IPS-15b (cell line): ENCODE results near the gene VAMP2.
A peak's percentile ranks its signal among the peaks of the same experiment; 100 is the strongest.

Experiments
- H3K27me3 ChIP-seq: one replicate; pipeline ENCODE4 v1.6.1; 2013; ENCODE audit warnings: low read length; ENCODE audit not compliant: control insufficient read depth, insufficient read depth
- H3K36me3 ChIP-seq: one replicate; pipeline ENCODE4 v1.6.1; 2013; ENCODE audit warnings: low read length; ENCODE audit not compliant: control insufficient read depth, insufficient read depth
- H3K4me1 ChIP-seq: one replicate; pipeline ENCODE4 v1.6.1; 2013; ENCODE audit warnings: mild to moderate bottlenecking, low read length; ENCODE audit not compliant: control insufficient read depth, insufficient read depth
- H3K4me3 ChIP-seq: one replicate; pipeline ENCODE4 v1.5.1; 2013; ENCODE audit warnings: low read depth, low read length
- H3K9ac ChIP-seq: one replicate; pipeline ENCODE4 v1.6.1; 2013; ENCODE audit warnings: low read depth, mild to moderate bottlenecking, low read length
- H3K9me3 ChIP-seq: one replicate; pipeline ENCODE4 v1.6.1; 2013; ENCODE audit warnings: mild to moderate bottlenecking, low read length; ENCODE audit not compliant: control insufficient read depth, insufficient read depth

VAMP2 gene

GRCh38 chr17:8188263-8188839 is 25.6 kb upstream of the VAMP2 start:
- Histone ChIP-seq H3K4me3 (peak overlapping the region; percentile 76), H3K9ac (no peak overlapping the region), H3K9me3 (no peaks in the 10 kb centered on the region), H3K4me1 (peaks cover 14% of the 10 kb centered on the region), H3K27me3 (peaks cover 19% of the 10 kb centered on the region), H3K36me3 (peaks cover 3% of the 10 kb centered on the region)

GRCh38 chr17:8187517-8188262 is 24.9 kb upstream of the VAMP2 start:
- peaks cover 14% of the 10 kb centered on the region for H3K4me1 ChIP-seq
- peaks cover 19% of the 10 kb centered on the region for H3K27me3 ChIP-seq
- H3K9ac ChIP-seq: peak overlapping the region; percentile 8
- H3K36me3 ChIP-seq: peaks cover 3% of the 10 kb centered on the region
- H3K4me3 ChIP-seq: peak overlapping the region; percentile 76
- no peaks in the 10 kb centered on the region for H3K9me3 ChIP-seq

GRCh38 chr17:8186787-8187516 is 24.2 kb upstream of the VAMP2 start:
- peaks cover 19% of the 10 kb centered on the region for H3K27me3 ChIP-seq
- peaks cover 3% of the 10 kb centered on the region for H3K36me3 ChIP-seq
- no peaks in the 10 kb centered on the region for H3K9me3 ChIP-seq
- peaks cover 13% of the 10 kb centered on the region for H3K4me1 ChIP-seq
- peak overlapping the region; percentile 76 for H3K4me3 ChIP-seq
- peak overlapping the region; percentile 93 for H3K9ac ChIP-seq

- H3K4me3 ChIP-seq: peak overlapping the region; percentile 76
- H3K36me3 ChIP-seq: peaks cover 3% of the 10 kb centered on the region
- H3K9me3 ChIP-seq: no peaks in the 10 kb centered on the region
- peaks cover 19% of the 10 kb centered on the region for H3K27me3 ChIP-seq
- H3K9ac ChIP-seq: peak overlapping the region; percentile 93
- peaks cover 9% of the 10 kb centered on the region for H3K4me1 ChIP-seq
Observed at GRCh38 chr17:8186446-8186786, 23.7 kb upstream of the VAMP2 start.

GRCh38 chr17:8185582-8186445 is 23.1 kb upstream of the VAMP2 start:
- Histone ChIP-seq H3K9ac (peak overlapping the region; percentile 93), H3K9me3 (no peaks in the 10 kb centered on the region), H3K4me1 (peaks cover 7% of the 10 kb centered on the region), H3K36me3 (peaks cover 3% of the 10 kb centered on the region), H3K4me3 (peak overlapping the region; percentile 76), H3K27me3 (peaks cover 19% of the 10 kb centered on the region)

GRCh38 chr17:8176998-8177731 is 14.4 kb upstream of the VAMP2 start:
- Histone ChIP-seq H3K4me1 (peaks cover 12% of the 10 kb centered on the region), H3K4me3 (peak overlapping the region; percentile 90), H3K9ac (peak overlapping the region; percentile 70), H3K27me3 (no peaks in the 10 kb centered on the region), H3K36me3 (no peaks in the 10 kb centered on the region), H3K9me3 (no peaks in the 10 kb centered on the region)

GRCh38 chr17:8176197-8176940 is 13.6 kb upstream of the VAMP2 start, which contains the start of gene TMEM107:
TSS of gene TMEM107 (minus strand) at chr17:8176380. CDS start at chr17:8176286, 94 bp downstream.
- H3K9ac ChIP-seq: peak within 1 kb of the TSS; percentile 70
- H3K27me3 ChIP-seq: no peaks in the 10 kb centered on the region
- H3K36me3 ChIP-seq: no peaks in the 10 kb centered on the region
- peaks cover 12% of the 10 kb centered on the region for H3K4me1 ChIP-seq
- H3K9me3 ChIP-seq: no peaks in the 10 kb centered on the region
- peak within 1 kb of the TSS; percentile 90 for H3K4me3 ChIP-seq

- Histone ChIP-seq H3K36me3 (no peaks in the 10 kb centered on the region), H3K9ac (peak overlapping the region; percentile 56), H3K4me1 (peaks cover 12% of the 10 kb centered on the region), H3K4me3 (peak overlapping the region; percentile 90), H3K27me3 (no peaks in the 10 kb centered on the region), H3K9me3 (no peaks in the 10 kb centered on the region)
Observed at GRCh38 chr17:8175795-8176196, 13.0 kb upstream of the VAMP2 start.

- Histone ChIP-seq H3K9me3 (no peaks in the 10 kb centered on the region), H3K36me3 (no peaks in the 10 kb centered on the region), H3K4me1 (peaks cover 12% of the 10 kb centered on the region), H3K27me3 (no peaks in the 10 kb centered on the region), H3K4me3 (peak overlapping the region; percentile 57), H3K9ac (peak overlapping the region; percentile 16)
Observed at GRCh38 chr17:8173871-8174322, 11.1 kb upstream of the VAMP2 start.

GRCh38 chr17:8173056-8173870 is 10.5 kb upstream of the VAMP2 start:
- Histone ChIP-seq H3K9ac (peak overlapping the region; percentile 96), H3K4me1 (peaks cover 12% of the 10 kb centered on the region), H3K4me3 (peak overlapping the region; percentile 57), H3K27me3 (no peaks in the 10 kb centered on the region), H3K36me3 (no peaks in the 10 kb centered on the region), H3K9me3 (no peaks in the 10 kb centered on the region)
